GM10847 (cell line): ENCODE measurements around the gene RPS6KC1.

Source experiments
- POLR2A ChIP-seq: IDR thresholded peaks from 2 replicates; pipeline ENCODE4 v1.6.1; 2011; ENCODE audit not compliant: insufficient read length; ENCODE audit errors: extremely low read depth

RPS6KC1 gene

GRCh38 chr1:213050745-213051126, 305 bp upstream of the RPS6KC1 start:
- no peak for TF ChIP-seq POLR2A

- no peak for TF ChIP-seq POLR2A
Observed at GRCh38 chr1:213051881-213052202, 801 bp downstream of the RPS6KC1 start.

GRCh38 chr1:213053455-213053854, 2.4 kb downstream of the RPS6KC1 start:
- TF ChIP-seq POLR2A = no peak

- TF ChIP-seq POLR2A = no peak
Observed at GRCh38 chr1:213054142-213054541, 3.1 kb downstream of the RPS6KC1 start.

- TF ChIP-seq POLR2A = no peak
Observed at GRCh38 chr1:213054733-213055591, 3.9 kb downstream of the RPS6KC1 start.

GRCh38 chr1:213055767-213056166, 4.7 kb downstream of the RPS6KC1 start:
- TF ChIP-seq POLR2A = no peak

GRCh38 chr1:213057264-213058059, 6.4 kb downstream of the RPS6KC1 start:
- TF ChIP-seq POLR2A = no peak

- TF ChIP-seq POLR2A = no peak
Observed at GRCh38 chr1:213060836-213061235, 9.8 kb downstream of the RPS6KC1 start.

- no peak for TF ChIP-seq POLR2A
Observed at GRCh38 chr1:213061263-213061662, 10.2 kb downstream of the RPS6KC1 start.

GRCh38 chr1:213065800-213066199, 14.8 kb downstream of the RPS6KC1 start:
- no peak for TF ChIP-seq POLR2A

GRCh38 chr1:213066363-213066762, 15.3 kb downstream of the RPS6KC1 start:
- TF ChIP-seq POLR2A = no peak

GRCh38 chr1:213067352-213067751, 16.3 kb downstream of the RPS6KC1 start:
- TF ChIP-seq POLR2A = no peak

GRCh38 chr1:213070406-213070805, 19.4 kb downstream of the RPS6KC1 start:
- TF ChIP-seq POLR2A = no peak

- no peak for TF ChIP-seq POLR2A
Observed at GRCh38 chr1:213075725-213076124, 24.7 kb downstream of the RPS6KC1 start.

- no peak for TF ChIP-seq POLR2A
Observed at GRCh38 chr1:213082420-213083111, 31.5 kb downstream of the RPS6KC1 start.

- no peak for TF ChIP-seq POLR2A
Observed at GRCh38 chr1:213083112-213083445, 32.0 kb downstream of the RPS6KC1 start.
